Neural progenitor cell (in vitro differentiated cells): Measurements from ENCODE around the gene ZSCAN5C. TPM values are rescaled to one million over a fixed set of nuclear protein-coding genes. Genes with fewer than 3 reads are reported as not detected.

ENCODE experiments used
- DNase-seq: peaks from one replicate; pipeline ENCODE4 v3.0.0-alpha.2; 2016; ENCODE audit warnings: low spot score
- H2AFZ ChIP-seq: fragments of 200-600 bp; sonication (generic); replicated peaks from 2 replicates; pipeline ENCODE4 v1.6.1; 2016; ENCODE audit warnings: antibody characterized with exemption
- H3F3A ChIP-seq: fragments of 200-600 bp; sonication (generic); 2 replicates; pipeline ENCODE4 v1.6.1; 2016; ENCODE audit warnings: antibody characterized with exemption, low read depth
- H3K27ac ChIP-seq: fragments of 200-600 bp; sonication (generic); 2 replicates; pipeline ENCODE4 v1.5.1; 2016; ENCODE audit warnings: mild to moderate bottlenecking
- H3K27me3 ChIP-seq: fragments of 200-600 bp; sonication (generic); 2 replicates; pipeline ENCODE4 v1.6.1; 2016; ENCODE audit warnings: mild to moderate bottlenecking, moderate library complexity
- H3K36me3 ChIP-seq: fragments of 200-600 bp; sonication (generic); 2 replicates; pipeline ENCODE4 v1.5.1; 2016
- H3K4me1 ChIP-seq: fragments of 200-600 bp; sonication (generic); 2 replicates; pipeline ENCODE4 v1.6.1; 2016; ENCODE audit warnings: mixed run types
- H3K4me2 ChIP-seq: fragments of 200-600 bp; sonication (generic); 2 replicates; pipeline ENCODE4 v1.6.1; 2016
- H3K4me3 ChIP-seq: fragments of 200-600 bp; sonication (generic); 2 replicates; pipeline ENCODE4 v1.5.1; 2016
- H3K79me2 ChIP-seq: fragments of 200-600 bp; sonication (generic); 2 replicates; pipeline ENCODE4 v1.6.1; 2016; ENCODE audit warnings: low read depth
- H3K9ac ChIP-seq: fragments of 200-600 bp; sonication (generic); 2 replicates; pipeline ENCODE4 v1.6.1; 2016
- H3K9me3 ChIP-seq: fragments of 200-600 bp; sonication (generic); 2 replicates; pipeline ENCODE4 v1.5.1; 2016; ENCODE audit warnings: low read depth
- H4K20me1 ChIP-seq: fragments of 200-600 bp; sonication (generic); 2 replicates; pipeline ENCODE4 v1.6.1; 2016; ENCODE audit warnings: low read depth
- H3K27ac Mint-ChIP-seq: 3 replicates; pipeline ENCODE4 v1.8.0; 2021; ENCODE audit warnings: mixed read lengths
- H3K27me3 Mint-ChIP-seq: 2 replicates; pipeline ENCODE4 v1.8.0; 2022; ENCODE audit warnings: low read depth, mild to moderate bottlenecking, inconsistent platforms, moderate library complexity, mixed read lengths; ENCODE audit not compliant: insufficient read depth
- H3K36me3 Mint-ChIP-seq: 3 replicates; pipeline ENCODE4 v1.8.0; 2021; ENCODE audit warnings: mixed read lengths
- H3K4me1 Mint-ChIP-seq: 3 replicates; pipeline ENCODE4 v1.8.0; 2021; ENCODE audit warnings: mixed read lengths
- H3K4me3 Mint-ChIP-seq: 3 replicates; pipeline ENCODE4 v1.8.0; 2021; ENCODE audit warnings: mild to moderate bottlenecking, moderate library complexity, mixed read lengths
- H3K9me3 Mint-ChIP-seq: 3 replicates; pipeline ENCODE4 v1.8.0; 2020; ENCODE audit warnings: mixed read lengths
- EZH2 ChIP-seq: fragments of 200-600 bp; sonication (generic); IDR thresholded peaks from 2 replicates; pipeline ENCODE4 v1.6.1; 2017; ENCODE audit warnings: antibody characterized with exemption, mild to moderate bottlenecking, moderate library complexity
- EZH2phosphoT487 ChIP-seq: fragments of 200-600 bp; sonication (generic); IDR thresholded peaks from 2 replicates; pipeline ENCODE4 v1.6.1; 2017; ENCODE audit warnings: antibody characterized with exemption
- total RNA-seq: library from RNA; depleted of rRNA; stranded (reverse); fragments of >200 nt; gene quantifications from 2 replicates; pipeline ENCODE4 v1.2.3, GENCODE V29; 2015; ENCODE audit warnings: low replicate concordance
- TF ChIP-seq, protein P1 (sequence below): fragments of 200-600 bp; sonication (generic); IDR thresholded peaks from 2 replicates; pipeline ENCODE4 v1.5.1; 2017; ENCODE audit warnings: antibody characterized with exemption, mild to moderate bottlenecking

ZSCAN5C gene
- total RNA-seq, 1 donor from 2014 or later: not detected

DNA sequence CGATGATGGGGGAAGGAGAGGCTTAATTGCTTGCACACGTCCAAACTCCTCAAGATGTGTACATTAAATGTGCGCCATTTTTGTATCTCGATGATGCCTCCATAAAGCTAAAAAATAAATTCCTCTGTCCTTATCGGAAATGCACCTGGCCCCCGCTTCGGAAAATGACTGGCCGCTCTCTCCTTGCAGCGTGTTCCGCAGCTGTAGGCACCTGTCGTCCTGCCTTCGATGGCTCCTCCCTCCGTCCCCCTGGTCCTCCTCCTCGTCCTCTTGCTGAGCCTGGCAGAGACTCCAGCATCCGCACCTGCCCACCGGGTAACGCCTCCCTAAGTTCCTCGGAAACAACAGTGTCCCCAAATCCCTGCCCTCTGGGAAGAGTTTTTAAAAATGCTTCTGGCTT, 25.2 kb upstream of the ZSCAN5C start:
- peak overlapping the region; percentile 41 for H3K4me3 Mint-ChIP-seq
- H3K27ac Mint-ChIP-seq: peak overlapping the region; percentile 95
- peaks cover 24% of the 10 kb centered on the region for H3K4me1 Mint-ChIP-seq

DNA sequence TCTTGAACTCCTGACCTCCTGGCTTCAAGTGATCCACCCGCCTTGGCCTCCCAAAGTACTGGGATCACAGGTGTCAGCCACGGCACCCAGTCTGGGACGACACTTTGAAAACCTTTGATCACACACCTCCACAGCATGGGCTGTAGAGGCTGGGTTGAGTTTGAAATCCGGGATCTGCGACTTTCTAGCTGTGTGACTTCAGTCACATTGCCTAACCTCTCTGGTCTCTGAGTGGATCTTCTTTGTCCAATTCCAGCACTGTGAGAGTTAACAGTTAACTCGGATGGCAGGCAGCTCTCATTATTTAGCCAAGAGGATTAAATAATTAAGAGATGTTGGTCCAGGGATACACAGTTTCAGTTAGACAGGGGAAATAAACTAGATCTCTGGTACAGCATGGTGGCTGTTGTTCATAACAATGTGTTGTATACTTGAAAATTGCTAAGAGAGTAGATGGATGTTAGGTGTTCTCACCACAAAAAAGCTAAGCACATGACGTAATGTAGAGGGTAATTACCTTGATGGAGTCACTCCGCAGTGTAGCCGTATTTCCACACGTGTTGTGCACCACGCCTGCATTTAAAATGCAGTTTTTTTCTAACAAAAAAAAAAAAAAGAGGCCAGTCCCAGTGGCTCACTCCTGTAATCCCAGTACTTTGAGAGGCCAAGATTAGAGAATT, 24.4 kb upstream of the ZSCAN5C start:
- H3K4me1 ChIP-seq: peaks cover 27% of the 10 kb centered on the region

More for the DNA sequence above, 25.2 kb upstream of the ZSCAN5C start:
- Mint-ChIP-seq H3K27me3 (peaks cover 7% of the 10 kb centered on the region), H3K9me3 (no peaks in the 10 kb centered on the region), H3K36me3 (no peaks in the 10 kb centered on the region)
- no peaks in the 10 kb centered on the region for H3K9me3 ChIP-seq
- H3K4me2 ChIP-seq: no peak overlapping the region
- no peak overlapping the region for H2AFZ ChIP-seq
- peaks cover 27% of the 10 kb centered on the region for H3K4me1 ChIP-seq
- no peaks in the 10 kb centered on the region for H4K20me1 ChIP-seq
- TF ChIP-seq, protein P1, sequence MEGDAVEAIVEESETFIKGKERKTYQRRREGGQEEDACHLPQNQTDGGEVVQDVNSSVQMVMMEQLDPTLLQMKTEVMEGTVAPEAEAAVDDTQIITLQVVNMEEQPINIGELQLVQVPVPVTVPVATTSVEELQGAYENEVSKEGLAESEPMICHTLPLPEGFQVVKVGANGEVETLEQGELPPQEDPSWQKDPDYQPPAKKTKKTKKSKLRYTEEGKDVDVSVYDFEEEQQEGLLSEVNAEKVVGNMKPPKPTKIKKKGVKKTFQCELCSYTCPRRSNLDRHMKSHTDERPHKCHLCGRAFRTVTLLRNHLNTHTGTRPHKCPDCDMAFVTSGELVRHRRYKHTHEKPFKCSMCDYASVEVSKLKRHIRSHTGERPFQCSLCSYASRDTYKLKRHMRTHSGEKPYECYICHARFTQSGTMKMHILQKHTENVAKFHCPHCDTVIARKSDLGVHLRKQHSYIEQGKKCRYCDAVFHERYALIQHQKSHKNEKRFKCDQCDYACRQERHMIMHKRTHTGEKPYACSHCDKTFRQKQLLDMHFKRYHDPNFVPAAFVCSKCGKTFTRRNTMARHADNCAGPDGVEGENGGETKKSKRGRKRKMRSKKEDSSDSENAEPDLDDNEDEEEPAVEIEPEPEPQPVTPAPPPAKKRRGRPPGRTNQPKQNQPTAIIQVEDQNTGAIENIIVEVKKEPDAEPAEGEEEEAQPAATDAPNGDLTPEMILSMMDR: no peak
- TF ChIP-seq EZH2phosphoT487 (no peak), EZH2 (no peak)
- no peak overlapping the region for H3K27ac ChIP-seq
- no peak for DNase-seq
- peaks cover 19% of the 10 kb centered on the region for H3F3A ChIP-seq
- no peaks in the 10 kb centered on the region for H3K79me2 ChIP-seq
- no peaks in the 10 kb centered on the region for H3K27me3 ChIP-seq
- no peak overlapping the region for H3K9ac ChIP-seq
- no peak overlapping the region for H3K4me3 ChIP-seq
- H3K36me3 ChIP-seq: no peaks in the 10 kb centered on the region

DNA sequence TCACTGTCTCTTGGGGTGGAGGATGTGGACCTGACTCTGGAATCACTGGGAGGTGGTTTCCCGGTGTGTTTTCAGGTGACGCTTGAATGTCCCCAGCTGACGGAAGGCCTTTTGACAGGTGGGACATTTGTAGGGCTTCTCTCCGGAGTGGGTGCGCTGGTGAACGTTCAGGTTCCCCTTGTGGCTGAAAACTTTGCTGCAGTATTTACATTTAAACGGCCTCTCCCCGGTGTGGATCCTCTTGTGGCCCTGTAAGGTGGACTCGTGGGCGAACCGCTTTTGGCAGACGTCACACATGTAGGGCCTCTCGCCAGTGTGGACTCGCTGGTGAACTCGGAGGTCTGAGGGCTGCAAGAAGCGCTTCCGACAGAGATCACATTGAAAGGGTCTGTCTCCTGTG, 12.3 kb upstream of the ZSCAN5C start:
- H3F3A ChIP-seq: no peaks in the 10 kb centered on the region

More for the DNA sequence above, 24.4 kb upstream of the ZSCAN5C start:
- H3K27ac Mint-ChIP-seq: no peak overlapping the region
- H3K27me3 Mint-ChIP-seq: peaks cover 7% of the 10 kb centered on the region
- Histone ChIP-seq H3K27ac (no peak overlapping the region), H4K20me1 (no peaks in the 10 kb centered on the region), H3F3A (peaks cover 19% of the 10 kb centered on the region), H3K27me3 (no peaks in the 10 kb centered on the region), H3K9ac (no peak overlapping the region), H3K9me3 (no peaks in the 10 kb centered on the region), H3K79me2 (no peaks in the 10 kb centered on the region), H3K4me3 (no peak overlapping the region), H3K4me2 (no peak overlapping the region), H3K36me3 (no peaks in the 10 kb centered on the region), H2AFZ (no peak overlapping the region)
- peaks cover 24% of the 10 kb centered on the region for H3K4me1 Mint-ChIP-seq
- H3K9me3 Mint-ChIP-seq: no peaks in the 10 kb centered on the region
- no peak for DNase-seq
- H3K36me3 Mint-ChIP-seq: no peaks in the 10 kb centered on the region
- TF ChIP-seq, protein P1: no peak
- no peak for TF ChIP-seq EZH2phosphoT487
- no peak for TF ChIP-seq EZH2
- H3K4me3 Mint-ChIP-seq: no peak overlapping the region

More for the DNA sequence above, 12.3 kb upstream of the ZSCAN5C start:
- DNase-seq: peak; percentile 8
- Histone ChIP-seq H2AFZ (no peak overlapping the region), H3K9ac (no peak overlapping the region), H3K4me3 (no peak overlapping the region), H3K27me3 (no peaks in the 10 kb centered on the region), H3K9me3 (no peaks in the 10 kb centered on the region), H3K36me3 (no peaks in the 10 kb centered on the region), H3K4me1 (no peaks in the 10 kb centered on the region), H3K4me2 (no peak overlapping the region), H4K20me1 (no peaks in the 10 kb centered on the region), H3K27ac (no peak overlapping the region), H3K79me2 (no peaks in the 10 kb centered on the region)
- Mint-ChIP-seq H3K27ac (no peak overlapping the region), H3K27me3 (peaks cover 8% of the 10 kb centered on the region), H3K4me3 (no peak overlapping the region), H3K4me1 (no peaks in the 10 kb centered on the region), H3K9me3 (no peaks in the 10 kb centered on the region), H3K36me3 (no peaks in the 10 kb centered on the region)
- no peak for TF ChIP-seq EZH2phosphoT487
- TF ChIP-seq, protein P1: peak; percentile 21
